NCI-H1105 (cell line): ENCODE results near the gene VIT.
"Not testable (repeated sequence)": the region's sequence is repeated elsewhere in the genome, so short reads cannot be mapped to it uniquely, and the experiment has no call there.

ENCODE experiments used
- DNase-seq: peaks from one replicate; lab custom pipeline; 2025; lab: John Stamatoyannopoulos, UW

The VIT gene

GRCh38 chr2:36677996-36678605 is 18.4 kb upstream of the VIT start:
- DNase-seq, result no peak

DNA sequence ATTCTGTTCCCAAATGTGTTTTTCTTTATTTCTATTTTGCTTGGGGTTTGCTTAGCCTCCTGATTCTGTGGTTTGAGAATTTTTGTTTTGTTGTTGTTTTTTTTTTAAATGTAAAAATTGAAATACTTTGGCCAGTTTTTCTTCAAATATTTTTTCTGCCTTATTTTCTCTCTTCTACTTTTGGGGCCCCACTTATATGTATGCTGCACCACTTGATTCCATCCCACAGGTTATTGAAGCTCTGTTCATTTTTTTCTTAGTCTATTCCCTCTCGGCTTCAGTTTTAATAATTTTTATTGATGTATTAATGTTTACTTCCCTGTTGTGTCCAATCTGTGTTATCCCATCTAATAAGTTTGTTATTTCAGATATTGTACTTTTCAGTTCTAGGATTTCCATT is 17.7 kb upstream of the VIT start:
- DNase-seq, result no peak

GRCh38 chr2:36680012-36680411 is 16.5 kb upstream of the VIT start:
- DNase-seq, result no peak

GRCh38 chr2:36682562-36682961 is 13.9 kb upstream of the VIT start:
- no peak for DNase-seq

DNA sequence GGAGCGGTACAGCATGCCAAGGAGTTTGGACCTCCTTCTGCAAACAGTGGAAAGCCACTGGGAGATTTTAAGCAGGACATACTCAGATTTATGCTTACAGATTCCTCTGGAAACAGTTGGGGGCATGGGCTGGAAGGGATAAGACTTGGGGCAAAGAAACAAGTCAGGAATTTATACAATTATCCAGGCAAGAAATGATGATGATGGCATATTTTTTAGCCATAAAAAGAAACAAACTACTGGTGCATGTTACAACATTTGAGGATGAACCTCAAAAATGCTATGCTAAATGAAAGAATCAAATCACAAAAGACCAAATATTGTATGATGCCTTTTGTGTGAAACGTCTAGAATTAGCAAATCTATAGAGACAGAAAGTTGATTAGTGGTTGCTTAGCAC is 13.5 kb upstream of the VIT start:
- DNase-seq, result no peak

GRCh38 chr2:36688291-36688690 is 8.2 kb upstream of the VIT start:
- DNase-seq, result not testable (repeated sequence)

GRCh38 chr2:36689013-36689412 is 7.5 kb upstream of the VIT start:
- not testable (repeated sequence) for DNase-seq

DNA sequence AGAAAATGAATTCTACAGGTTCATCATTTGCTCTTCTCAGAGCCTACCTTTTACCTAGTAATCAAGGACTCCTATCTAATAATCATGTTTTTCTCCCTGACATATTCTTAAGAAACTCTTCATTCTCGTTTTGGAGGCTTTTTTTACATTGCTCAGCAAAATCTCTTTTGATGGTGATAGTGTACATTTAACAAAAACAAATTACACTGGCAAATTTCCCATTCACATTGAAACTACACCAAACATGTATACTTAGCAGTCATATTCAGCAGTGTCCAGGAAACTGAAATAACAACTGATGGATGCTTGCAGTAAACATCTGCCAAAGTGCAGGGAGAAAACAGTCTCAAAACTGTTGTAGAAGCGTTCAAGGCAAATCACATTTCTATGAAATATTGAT is 4.4 kb upstream of the VIT start:
- no peak for DNase-seq

GRCh38 chr2:36693825-36694224 is 2.7 kb upstream of the VIT start:
- no peak for DNase-seq

GRCh38 chr2:36695746-36696415 is 626 bp upstream of the VIT start:
- DNase-seq, result no peak

DNA sequence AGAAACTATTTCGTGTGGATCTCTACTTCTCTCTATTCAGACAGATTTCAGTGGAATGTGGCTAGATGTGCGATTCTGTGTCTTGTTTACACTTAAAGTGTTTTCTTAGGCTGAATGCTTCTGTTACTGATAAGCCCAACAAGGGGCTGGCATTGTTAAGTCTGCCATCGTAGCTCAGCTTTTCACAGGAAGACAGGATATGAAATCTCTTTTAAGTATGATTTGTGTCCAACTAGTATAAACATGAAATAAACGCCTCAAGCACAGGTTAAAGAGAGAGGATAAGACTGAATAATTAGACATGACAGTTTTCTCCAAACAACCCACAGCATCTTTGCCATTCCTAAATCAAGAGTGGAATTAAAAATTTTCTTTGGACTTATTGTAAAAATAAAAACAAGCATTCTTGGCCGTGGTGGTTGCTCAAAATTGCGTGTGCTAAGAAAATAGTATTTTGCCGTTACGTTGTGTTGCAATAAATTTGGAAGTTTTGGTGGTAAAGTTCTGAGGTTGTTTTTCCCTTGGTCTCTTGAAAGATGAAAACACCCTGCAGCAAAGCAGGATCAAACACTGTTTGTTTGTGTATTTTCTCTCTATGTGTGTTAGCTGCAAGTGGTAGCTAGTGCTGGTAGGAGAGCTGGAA is 1.0 kb downstream of the VIT start:
- no peak for DNase-seq

- no peak for DNase-seq
Observed at GRCh38 chr2:36698993-36699392, 2.5 kb downstream of the VIT start.

- DNase-seq, result no peak
Observed at GRCh38 chr2:36700311-36700710, 3.8 kb downstream of the VIT start.

DNA sequence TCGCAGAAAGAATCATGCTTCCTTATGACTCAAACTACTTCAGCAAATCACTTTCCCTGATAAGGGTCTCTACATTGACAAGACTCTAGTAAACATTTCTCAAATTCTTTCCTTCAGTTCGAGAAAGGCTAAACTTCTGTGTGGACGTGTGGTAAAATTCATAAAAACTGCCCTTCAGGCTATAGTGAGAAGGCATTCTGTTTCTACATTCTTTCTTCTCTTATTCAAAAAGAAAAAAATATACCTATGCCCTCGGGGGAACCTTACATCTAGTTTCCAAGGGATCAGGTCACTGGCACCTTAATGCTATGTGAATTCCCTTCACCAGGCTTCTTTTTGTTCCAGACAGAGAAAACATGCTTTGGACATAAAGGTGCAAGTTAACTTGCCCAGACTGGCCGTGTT is 4.9 kb downstream of the VIT start:
- DNase-seq, result no peak

DNA sequence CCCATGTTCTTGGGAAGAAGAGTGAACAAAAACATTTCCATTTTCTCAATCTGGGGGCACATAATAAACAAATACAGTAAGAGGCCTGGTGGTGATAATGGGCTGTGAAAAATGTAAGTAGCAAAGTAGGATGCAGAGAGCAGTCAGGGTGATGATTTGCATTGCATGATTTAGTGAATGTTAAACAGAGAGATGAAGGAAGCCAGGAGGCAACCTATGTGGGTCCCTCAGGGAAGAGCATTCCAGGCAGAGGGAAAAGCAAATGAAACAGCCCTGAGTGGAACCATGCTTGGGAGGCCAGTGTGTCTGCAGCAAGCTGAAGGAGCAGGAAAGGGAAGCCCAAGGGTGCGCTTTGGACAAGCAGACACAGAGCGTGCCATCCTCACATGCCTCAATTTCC is 5.4 kb downstream of the VIT start:
- no peak for DNase-seq

GRCh38 chr2:36702781-36703180 is 6.3 kb downstream of the VIT start:
- DNase-seq, result no peak

DNA sequence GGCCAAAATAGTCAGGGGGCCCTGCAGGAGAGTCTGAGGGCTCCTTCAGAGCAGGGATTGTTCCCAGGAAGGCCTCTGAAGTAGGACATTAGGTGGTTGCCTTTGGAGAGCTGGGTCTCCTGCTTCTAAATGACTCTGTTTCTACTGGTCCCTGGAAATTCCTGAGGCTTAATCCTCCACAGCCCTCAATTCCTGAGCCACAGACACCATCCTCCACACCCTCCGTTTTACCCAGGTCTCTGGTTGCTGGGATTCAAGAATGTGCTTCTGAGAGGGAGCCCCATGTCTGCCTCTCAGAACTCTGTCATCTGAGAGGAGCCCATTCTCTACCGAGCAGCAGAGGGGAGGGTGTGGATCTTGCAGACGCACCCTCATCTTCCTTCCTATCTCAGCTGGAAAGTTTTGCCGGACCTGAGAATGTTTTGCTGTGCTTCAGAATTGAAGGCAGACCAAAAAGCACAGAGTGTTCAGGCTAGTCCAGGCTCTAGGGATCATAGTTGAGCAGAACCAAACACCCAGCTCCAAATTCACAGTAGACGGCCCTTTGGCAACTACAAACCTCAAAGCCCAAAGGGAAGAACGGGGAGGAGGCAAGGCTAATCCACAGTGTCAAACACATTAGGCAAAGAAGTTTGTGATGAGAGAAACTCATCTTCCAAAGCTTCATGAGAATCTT is 8.1 kb downstream of the VIT start:
- no peak for DNase-seq

DNA sequence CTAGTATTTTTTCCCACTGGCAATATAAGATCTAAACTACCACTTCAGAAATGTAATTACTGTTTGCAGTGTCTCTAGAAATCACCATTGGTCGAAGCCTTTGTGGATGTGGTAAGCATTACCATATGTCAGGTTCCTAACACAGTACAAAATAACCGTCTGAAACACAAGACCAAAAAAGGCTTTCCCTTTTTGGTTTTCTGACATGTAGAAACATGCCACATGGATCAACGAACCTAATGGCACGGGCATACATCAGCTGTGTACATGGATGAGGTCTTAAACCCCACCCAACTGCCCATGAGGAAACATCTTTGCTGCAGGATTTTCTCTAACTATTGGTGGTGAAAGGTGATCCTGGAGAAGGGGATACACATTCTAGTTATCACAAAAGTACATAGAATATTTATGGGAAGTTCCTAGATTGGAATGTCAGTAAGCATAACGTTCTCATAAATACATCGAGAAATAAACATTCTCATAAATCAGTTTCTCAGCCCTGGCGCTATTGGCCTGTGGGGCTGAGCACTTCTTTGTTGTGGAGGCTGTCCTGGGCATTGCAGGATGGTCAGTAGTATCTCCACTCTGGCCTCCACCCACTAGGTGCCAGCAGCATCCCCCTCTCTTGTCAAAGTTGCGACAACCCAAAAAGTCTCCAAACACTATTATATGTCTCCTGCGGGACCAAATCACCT is 9.0 kb downstream of the VIT start:
- no peak for DNase-seq

DNA sequence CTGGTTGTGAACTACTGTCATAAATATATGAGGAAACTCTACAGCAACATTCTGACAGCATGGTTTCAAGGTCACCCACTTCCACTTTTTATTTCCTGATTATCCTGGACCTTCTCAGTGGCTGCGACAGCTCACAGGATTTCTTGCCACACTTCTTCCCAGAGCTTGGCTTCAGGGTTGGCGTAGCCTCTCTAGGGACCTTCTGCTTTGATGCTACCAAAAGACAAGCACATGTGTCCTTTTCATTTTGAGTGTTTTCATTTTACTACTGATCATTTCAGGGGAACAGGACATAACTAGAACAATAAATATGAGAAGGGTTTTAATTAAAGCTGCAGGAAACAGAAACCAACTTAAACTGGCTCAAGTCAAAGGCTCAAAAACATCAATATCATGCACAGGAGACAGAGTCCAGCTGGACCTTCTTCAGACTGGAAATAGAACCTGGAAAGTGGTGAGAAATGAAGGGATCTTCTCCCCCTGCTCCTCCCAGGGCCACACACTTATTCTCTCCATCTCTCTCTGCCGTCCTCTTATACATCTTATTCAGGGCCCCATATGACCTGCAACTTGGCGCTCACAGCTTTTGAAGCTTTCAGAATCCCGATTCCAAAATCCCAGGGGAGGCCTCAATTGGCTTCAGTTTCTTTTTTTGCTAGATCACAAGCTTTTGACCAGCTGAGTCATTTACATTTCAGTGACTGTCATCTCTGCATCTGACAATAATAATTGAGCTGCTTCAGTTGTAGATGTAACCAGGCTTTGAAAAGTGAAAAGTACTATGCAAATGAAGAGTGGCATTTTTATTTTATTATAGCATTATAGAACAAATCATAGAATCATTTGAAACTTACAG is 9.7 kb downstream of the VIT start:
- no peak for DNase-seq

- DNase-seq, result no peak
Observed at GRCh38 chr2:36707050-36707449, 10.5 kb downstream of the VIT start.

DNA sequence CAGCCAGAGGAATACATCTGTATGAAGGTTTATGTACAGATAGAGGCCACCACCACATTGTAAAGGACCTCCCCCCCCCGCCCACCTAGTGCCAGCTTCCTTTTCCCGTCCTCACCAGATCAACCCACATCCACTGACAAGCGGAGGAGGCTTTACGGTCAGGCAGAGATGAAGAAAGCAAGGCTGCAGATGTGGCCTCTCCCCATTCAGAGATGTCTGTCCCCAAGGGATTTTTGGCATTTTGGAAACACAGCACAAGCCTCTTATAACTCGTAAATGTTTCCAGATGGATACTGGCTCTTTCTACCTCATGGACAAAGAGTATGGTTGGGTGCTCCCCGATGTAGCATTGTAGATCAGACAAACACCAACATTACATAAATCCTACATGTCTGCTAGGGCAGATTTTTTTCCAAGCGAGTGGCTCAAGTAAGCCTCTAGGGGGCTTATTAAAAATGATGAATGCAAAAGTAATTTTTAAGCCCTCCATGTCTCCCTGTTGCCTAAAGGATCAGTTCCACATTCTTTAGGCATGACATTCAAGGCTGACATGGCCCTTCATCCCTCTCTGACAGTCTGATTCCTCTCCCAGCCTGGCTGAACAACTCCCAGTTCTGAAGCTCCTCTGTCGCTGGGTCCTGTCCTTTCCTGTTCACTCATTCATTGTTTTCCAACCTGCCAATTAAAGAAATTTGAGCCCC is 11.7 kb downstream of the VIT start:
- no peak for DNase-seq
